Measurements from ENCODE around the gene BICD2.

DNA sequence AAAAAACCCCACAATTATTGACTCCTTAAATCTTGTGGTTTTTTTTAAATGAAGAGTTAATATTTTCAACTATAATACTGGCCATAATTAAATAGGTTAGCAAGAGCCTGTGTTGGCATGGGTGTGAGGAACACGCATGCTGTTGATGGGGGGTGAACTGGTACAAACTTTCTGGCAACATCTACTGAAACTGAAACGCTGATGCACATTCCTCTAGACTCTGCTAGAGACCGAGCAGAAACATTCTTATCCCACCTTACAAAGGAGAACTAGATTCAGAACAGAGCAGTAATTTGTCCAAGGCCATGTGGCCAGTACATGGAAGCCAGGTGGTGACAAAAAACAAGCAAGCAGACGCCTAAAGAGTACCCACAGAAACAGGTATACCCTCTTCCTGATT is 2.4 kb downstream of the BICD2 start:
- TF ChIP-seq ZFP3 (CRISPR knock-in tag; IDR thresholded peaks at IDR 0.05) (no peak), ARNTL (CRISPR knock-in tag; IDR thresholded peaks at IDR 0.05; ENCODE audit: borderline replicate concordance, low read depth) (no peak), RARB (CRISPR knock-in tag; IDR thresholded peaks at IDR 0.05) (no peak)

Data from SK-N-SH treated with all-trans-retinoic acid at 6 μM for 48 hours (cell line).